ENCODE data around the gene CD37. TPM values are rescaled to one million over a fixed set of nuclear protein-coding genes. Genes with fewer than 3 reads are reported as not detected.
"Not testable (repeated sequence)": the region's sequence is repeated elsewhere in the genome, so short reads cannot be mapped to it uniquely, and the experiment has no call there.

CD37 gene
- total RNA-seq, 1 donor from 2014 or later, result not detected

DNA sequence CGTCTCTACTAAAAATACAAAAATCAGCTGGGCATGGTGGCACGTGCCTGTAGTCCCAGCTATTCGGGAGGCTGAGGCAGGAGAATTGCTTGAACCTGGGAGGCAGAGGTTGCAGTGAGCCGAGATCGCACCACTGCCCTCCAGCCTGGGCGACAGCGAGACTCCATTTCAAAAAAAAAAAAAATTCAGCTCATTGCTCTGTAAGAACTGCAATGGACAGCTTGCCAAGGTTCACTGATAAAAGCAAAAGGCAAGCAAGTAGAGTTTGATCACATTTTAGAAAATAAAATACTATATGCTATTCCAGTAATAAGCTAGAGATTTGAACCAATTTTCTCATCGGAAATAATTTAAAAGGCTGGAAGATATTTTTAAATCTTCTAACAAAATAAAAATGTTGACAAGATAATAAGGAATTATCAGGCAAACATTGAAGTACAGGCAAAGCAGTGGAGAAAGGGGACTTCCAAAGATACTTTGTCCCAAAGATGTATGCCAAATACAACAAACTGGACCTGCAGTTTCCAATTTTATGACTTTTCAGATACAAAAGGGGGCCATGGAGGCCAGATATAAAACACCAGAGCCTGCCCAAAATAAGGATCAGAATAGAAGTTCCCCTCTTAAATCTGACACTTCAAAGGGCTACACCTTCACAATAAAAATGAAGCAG lies 39.9 kb upstream of the CD37 start:
- TF ChIP-seq, protein P1, sequence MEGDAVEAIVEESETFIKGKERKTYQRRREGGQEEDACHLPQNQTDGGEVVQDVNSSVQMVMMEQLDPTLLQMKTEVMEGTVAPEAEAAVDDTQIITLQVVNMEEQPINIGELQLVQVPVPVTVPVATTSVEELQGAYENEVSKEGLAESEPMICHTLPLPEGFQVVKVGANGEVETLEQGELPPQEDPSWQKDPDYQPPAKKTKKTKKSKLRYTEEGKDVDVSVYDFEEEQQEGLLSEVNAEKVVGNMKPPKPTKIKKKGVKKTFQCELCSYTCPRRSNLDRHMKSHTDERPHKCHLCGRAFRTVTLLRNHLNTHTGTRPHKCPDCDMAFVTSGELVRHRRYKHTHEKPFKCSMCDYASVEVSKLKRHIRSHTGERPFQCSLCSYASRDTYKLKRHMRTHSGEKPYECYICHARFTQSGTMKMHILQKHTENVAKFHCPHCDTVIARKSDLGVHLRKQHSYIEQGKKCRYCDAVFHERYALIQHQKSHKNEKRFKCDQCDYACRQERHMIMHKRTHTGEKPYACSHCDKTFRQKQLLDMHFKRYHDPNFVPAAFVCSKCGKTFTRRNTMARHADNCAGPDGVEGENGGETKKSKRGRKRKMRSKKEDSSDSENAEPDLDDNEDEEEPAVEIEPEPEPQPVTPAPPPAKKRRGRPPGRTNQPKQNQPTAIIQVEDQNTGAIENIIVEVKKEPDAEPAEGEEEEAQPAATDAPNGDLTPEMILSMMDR (IDR thresholded peaks at IDR 0.05; ENCODE audit: insufficient read depth, low read length, severe bottlenecking), result no peak
- no peak overlapping the region for H3K4me3 ChIP-seq (ENCODE audit: low read depth, low read length)
- DNase-seq (ENCODE audit: low read depth) (no peak), FAIRE-seq (no peak)
- H3K27me3 ChIP-seq (ENCODE audit: control insufficient read depth, insufficient read depth, low read length), result peaks cover 2% of the 10 kb centered on the region
- H3K36me3 ChIP-seq (ENCODE audit: control insufficient read depth, insufficient read depth, low read length), result no peaks in the 10 kb centered on the region

DNA sequence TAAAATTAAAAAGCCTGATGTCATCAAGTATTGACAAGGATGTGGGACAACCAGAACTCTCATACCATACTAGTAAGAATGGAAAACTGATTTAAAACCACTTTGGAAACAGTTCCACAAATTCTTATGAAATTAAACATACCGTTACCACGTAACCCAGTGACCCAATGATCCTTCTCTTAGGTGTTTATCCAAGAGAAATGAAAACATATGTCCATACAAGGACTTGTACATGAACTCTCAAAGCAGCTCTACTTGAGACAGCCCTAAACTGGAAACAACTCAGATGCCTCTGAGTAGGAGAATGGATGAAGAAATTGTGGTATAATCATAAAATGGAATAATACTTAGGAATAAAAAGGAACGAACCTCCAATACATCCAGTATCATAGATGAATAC lies 37.8 kb upstream of the CD37 start:
- Histone ChIP-seq H3K4me3 (ENCODE audit: low read depth, low read length) (no peak overlapping the region), H3K36me3 (ENCODE audit: control insufficient read depth, insufficient read depth, low read length) (no peaks in the 10 kb centered on the region), H3K27me3 (ENCODE audit: control insufficient read depth, insufficient read depth, low read length) (peaks cover 2% of the 10 kb centered on the region)
- no peak for DNase-seq (ENCODE audit: low read depth)
- TF ChIP-seq, protein P1 (IDR thresholded peaks at IDR 0.05; ENCODE audit: insufficient read depth, low read length, severe bottlenecking), result no peak
- no peak for FAIRE-seq

DNA sequence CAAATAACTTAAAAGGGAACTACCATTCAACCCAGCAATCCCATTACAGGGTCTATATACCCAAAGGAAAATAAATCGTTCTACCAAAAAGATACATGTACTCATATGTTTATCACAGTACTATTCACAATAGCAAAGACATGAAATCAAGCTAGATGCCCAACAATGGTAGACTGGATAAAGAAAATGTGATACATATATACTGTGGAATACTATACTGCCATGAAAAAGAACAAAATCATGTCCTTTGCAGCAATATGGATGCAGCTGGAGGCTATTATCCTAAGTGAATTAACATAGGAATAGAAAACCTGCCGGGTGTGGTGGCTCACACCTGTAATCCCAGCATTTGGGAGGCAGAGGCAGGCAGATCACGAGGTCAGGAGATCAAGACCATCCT lies 36.6 kb upstream of the CD37 start:
- H3K36me3 ChIP-seq (ENCODE audit: control insufficient read depth, insufficient read depth, low read length); H3K27me3 ChIP-seq (ENCODE audit: control insufficient read depth, insufficient read depth, low read length); H3K4me3 ChIP-seq (ENCODE audit: low read depth, low read length); FAIRE-seq; DNase-seq (ENCODE audit: low read depth): not testable (repeated sequence)

DNA sequence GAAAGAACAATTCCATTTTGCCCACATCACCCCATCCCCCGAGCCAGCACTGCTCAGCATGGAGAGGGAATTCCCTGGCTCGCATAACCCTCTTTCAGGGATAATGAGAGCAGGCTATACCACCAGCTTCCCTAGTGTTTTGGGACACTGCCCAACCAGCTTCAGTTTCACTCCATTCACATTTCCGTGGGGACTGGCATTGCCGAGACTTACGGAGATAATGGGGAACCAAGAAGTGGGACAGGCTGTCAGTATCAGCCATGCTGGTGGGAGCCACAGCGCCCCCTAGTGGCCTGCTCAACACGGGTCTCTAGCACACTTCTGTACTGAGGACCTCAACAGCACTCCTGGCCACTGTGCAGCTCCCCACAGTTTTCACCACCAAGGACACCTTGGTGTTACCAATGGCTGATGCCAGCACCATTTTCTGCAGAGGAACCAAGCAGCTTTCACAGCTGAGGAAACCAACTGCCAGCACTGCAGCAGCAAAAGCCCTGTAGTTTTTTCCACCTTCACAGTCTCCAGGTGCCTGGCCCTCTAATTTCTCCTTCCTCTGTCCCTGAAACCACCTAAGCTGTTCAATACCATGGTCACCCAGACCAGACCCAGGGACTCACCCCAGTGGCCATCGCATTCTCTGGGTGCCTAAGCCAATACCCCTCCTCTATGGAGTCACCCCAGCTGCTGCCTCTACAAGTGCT lies 33.9 kb upstream of the CD37 start:
- no peaks in the 10 kb centered on the region for H3K27me3 ChIP-seq (ENCODE audit: control insufficient read depth, insufficient read depth, low read length)
- H3K36me3 ChIP-seq (ENCODE audit: control insufficient read depth, insufficient read depth, low read length), result no peaks in the 10 kb centered on the region
- TF ChIP-seq, protein P1 (IDR thresholded peaks at IDR 0.05; ENCODE audit: insufficient read depth, low read length, severe bottlenecking), result peak; percentile 96
- DNase-seq (ENCODE audit: low read depth) (peak; percentile 56), FAIRE-seq (peak; percentile 77)
- H3K4me3 ChIP-seq (ENCODE audit: low read depth, low read length), result no peak overlapping the region

DNA sequence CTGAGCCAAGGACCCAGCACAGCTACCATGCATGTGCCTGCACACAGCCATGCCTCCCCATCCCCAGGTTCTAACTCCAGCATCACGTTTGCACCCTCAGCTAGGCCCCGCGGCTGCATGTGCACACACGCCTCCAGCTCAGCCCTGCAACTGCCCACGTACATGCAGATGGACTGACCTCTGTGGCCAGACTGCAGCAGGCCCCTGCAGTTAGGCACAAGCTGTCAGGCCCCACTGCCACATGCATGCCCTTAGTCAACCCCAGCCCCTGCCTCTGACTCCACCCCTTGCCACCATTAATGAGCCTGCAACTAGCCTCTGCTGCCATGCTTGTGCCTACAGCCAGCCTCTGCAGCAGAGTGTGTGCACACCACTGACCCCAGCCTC lies 33.3 kb upstream of the CD37 start:
- DNase-seq (ENCODE audit: low read depth) (no peak), FAIRE-seq (no peak)
- TF ChIP-seq, protein P1 (IDR thresholded peaks at IDR 0.05; ENCODE audit: insufficient read depth, low read length, severe bottlenecking), result no peak
- no peaks in the 10 kb centered on the region for H3K36me3 ChIP-seq (ENCODE audit: control insufficient read depth, insufficient read depth, low read length)
- H3K4me3 ChIP-seq (ENCODE audit: low read depth, low read length), result no peak overlapping the region
- no peaks in the 10 kb centered on the region for H3K27me3 ChIP-seq (ENCODE audit: control insufficient read depth, insufficient read depth, low read length)

DNA sequence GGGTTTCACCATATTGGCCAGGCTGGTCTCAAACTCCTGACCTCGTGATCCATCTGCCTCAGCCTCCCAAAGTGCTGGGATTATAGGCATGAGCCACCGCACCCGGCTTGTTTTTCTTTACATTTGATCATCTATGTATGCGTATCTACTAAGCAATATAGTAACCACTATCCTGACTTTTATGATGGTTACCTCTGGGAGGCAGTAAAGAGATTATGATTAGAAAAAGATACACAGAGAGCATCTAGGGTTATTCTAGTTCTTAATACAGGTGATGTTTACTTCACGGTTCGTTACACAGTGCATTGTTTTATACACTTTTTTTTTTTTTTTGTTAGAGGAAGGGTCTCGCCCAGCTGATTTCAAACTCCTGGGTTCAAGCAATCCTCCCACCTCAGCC lies 28.5 kb upstream of the CD37 start:
- H3K4me3 ChIP-seq (ENCODE audit: low read depth, low read length); H3K27me3 ChIP-seq (ENCODE audit: control insufficient read depth, insufficient read depth, low read length); DNase-seq (ENCODE audit: low read depth); H3K36me3 ChIP-seq (ENCODE audit: control insufficient read depth, insufficient read depth, low read length); FAIRE-seq: not testable (repeated sequence)

All from bronchial epithelial cell (primary cell).